ENCODE data around the gene CPA4. TPM values are rescaled to one million over a fixed set of nuclear protein-coding genes. Genes with fewer than 3 reads are reported as not detected.

Gene CPA4
- total RNA-seq, 1 donor, result 28.2 TPM

DNA sequence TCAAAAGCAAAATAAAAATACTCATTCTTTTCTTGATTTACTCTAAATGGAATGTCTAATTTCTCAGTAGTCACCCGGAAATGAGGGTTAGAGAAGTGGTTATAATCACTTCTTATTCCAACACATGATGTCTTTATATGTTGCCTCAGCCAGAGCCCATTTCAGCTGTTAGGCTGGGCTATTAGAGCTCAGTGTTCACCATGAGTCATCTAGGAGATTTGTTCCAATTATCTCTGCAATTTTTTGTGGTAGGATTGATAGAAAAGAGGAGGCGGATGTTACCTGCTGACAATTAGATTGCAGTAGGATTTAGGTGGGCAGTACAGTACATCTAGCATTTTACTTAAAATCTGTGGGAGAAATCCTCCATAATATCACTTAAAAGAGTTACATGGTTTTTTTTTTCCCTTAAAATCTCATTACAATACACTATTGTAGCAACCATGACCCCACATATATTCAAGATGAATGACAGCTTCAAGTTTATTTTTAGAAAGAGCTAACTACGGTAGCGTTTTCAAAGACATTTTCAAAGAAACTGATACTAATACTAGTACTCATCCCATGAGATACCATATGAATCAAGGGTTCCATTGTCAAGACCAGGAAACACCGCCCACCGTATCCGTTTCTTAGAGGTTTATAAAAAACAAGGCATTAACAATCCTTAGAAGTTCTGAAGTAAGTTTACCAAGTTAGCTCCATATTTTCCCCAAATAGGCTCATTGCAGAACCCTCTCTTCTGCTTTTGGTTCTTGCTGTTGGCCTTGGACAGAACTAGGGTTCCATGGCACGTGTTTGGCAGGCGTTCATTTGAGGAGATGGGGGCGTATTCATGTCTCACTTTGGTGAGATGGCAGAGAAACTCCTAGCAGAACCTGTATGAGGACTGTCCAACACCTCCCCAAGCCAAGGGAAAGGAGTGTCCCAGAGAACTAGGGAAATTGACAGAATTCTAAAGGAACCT is 15.9 kb upstream of the CPA4 start:
- Histone ChIP-seq H3K9me3 (ENCODE audit: low read depth, low read length) (no peaks in the 10 kb centered on the region), H3K27me3 (ENCODE audit: insufficient read depth, low read length) (no peaks in the 10 kb centered on the region), H3K4me1 (ENCODE audit: insufficient read depth, low read length) (peaks cover 63% of the 10 kb centered on the region), H3K27ac (ENCODE audit: low read depth, low read length) (no peak overlapping the region), H3K4me2 (ENCODE audit: insufficient read depth, low read length) (no peak overlapping the region), H3K79me2 (ENCODE audit: insufficient read depth, low read length) (no peaks in the 10 kb centered on the region), H3K4me3 (ENCODE audit: insufficient read depth, low read length) (no peak overlapping the region), H3K36me3 (ENCODE audit: insufficient read depth, low read length) (no peaks in the 10 kb centered on the region), H2AFZ (ENCODE audit: low read length) (peak overlapping the region; percentile 7), H4K20me1 (ENCODE audit: insufficient read depth, low read length) (no peaks in the 10 kb centered on the region)
- TF ChIP-seq, protein P1, sequence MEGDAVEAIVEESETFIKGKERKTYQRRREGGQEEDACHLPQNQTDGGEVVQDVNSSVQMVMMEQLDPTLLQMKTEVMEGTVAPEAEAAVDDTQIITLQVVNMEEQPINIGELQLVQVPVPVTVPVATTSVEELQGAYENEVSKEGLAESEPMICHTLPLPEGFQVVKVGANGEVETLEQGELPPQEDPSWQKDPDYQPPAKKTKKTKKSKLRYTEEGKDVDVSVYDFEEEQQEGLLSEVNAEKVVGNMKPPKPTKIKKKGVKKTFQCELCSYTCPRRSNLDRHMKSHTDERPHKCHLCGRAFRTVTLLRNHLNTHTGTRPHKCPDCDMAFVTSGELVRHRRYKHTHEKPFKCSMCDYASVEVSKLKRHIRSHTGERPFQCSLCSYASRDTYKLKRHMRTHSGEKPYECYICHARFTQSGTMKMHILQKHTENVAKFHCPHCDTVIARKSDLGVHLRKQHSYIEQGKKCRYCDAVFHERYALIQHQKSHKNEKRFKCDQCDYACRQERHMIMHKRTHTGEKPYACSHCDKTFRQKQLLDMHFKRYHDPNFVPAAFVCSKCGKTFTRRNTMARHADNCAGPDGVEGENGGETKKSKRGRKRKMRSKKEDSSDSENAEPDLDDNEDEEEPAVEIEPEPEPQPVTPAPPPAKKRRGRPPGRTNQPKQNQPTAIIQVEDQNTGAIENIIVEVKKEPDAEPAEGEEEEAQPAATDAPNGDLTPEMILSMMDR (IDR thresholded peaks at IDR 0.05; ENCODE audit: extremely low read depth, low read depth, low read length), result no peak
- peak; percentile 95 for DNase-seq (ENCODE audit: insufficient read length, low spot score, missing footprints)

DNA sequence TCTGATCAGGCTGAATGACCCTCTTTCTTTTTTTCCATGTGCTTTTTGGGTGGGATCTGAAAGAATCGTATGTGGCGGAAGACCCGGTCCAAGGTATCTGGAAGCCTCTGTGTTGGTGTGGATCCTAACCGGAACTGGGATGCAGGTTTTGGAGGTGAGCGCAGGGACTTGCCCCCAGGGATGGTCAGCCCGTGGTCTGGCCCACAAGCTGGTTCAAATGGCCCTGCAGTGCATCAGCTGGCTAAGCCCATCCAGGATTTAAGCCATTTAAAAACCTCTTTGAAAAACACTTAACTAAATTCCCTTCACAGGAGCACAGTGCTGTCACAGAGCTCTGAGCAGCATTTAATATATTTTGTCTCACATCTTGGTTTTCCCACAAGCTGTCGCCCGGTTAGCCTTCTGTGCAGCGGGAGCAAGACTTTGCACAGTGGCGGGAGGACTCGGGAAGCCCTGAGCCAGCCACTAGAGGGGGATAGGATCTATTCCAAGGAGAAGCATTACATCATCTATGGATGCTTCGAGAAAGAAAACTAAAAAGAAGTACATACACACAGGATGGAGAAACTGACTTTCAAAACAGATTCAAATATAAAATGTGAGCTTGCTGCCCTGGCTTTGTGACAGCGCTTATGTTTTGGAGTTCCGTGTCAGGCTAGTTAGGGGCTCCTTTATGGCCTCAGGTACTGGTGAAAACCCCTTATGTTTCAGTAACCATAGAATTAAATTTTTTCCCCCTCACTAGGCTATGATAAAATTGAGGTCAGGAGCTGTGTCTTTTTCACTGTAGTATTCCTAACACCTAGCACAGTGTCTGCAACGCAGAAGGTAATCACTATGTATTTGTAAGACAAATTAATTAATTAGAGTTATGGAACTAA is 15.0 kb upstream of the CPA4 start:
- Histone ChIP-seq H3K79me2 (ENCODE audit: insufficient read depth, low read length) (no peaks in the 10 kb centered on the region), H3K4me2 (ENCODE audit: insufficient read depth, low read length) (peak overlapping the region; percentile 23), H3K27ac (ENCODE audit: low read depth, low read length) (peak overlapping the region; percentile 31), H3K27me3 (ENCODE audit: insufficient read depth, low read length) (no peaks in the 10 kb centered on the region), H3K9me3 (ENCODE audit: low read depth, low read length) (no peaks in the 10 kb centered on the region), H2AFZ (ENCODE audit: low read length) (peak overlapping the region; percentile 39), H4K20me1 (ENCODE audit: insufficient read depth, low read length) (no peaks in the 10 kb centered on the region), H3K36me3 (ENCODE audit: insufficient read depth, low read length) (no peaks in the 10 kb centered on the region), H3K4me1 (ENCODE audit: insufficient read depth, low read length) (peaks cover 58% of the 10 kb centered on the region), H3K4me3 (ENCODE audit: insufficient read depth, low read length) (no peak overlapping the region)
- DNase-seq (ENCODE audit: insufficient read length, low spot score, missing footprints), result no peak
- TF ChIP-seq, protein P1 (IDR thresholded peaks at IDR 0.05; ENCODE audit: extremely low read depth, low read depth, low read length), result peak; percentile 72

DNA sequence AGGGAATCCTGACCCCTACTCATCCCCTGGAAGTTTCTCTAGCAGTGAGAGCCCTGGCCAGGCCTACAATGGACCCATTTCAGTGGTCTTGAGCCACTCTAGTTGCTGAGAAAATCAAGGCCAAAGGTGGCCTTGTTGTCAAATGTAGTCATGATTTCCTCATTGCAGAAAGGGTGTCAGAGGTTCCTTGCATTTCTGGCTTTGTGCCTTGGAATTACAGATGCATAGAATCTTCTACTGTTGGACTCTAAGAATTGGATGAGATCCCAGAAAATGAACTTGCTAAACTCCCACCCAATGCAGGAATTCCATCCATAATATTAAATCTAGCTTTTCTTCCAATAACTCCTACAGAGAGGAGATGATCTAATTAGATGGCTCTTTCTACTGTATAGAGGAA is 14.1 kb upstream of the CPA4 start:
- Histone ChIP-seq H3K4me3 (ENCODE audit: insufficient read depth, low read length) (no peak overlapping the region), H3K27me3 (ENCODE audit: insufficient read depth, low read length) (no peaks in the 10 kb centered on the region), H4K20me1 (ENCODE audit: insufficient read depth, low read length) (no peaks in the 10 kb centered on the region), H3K36me3 (ENCODE audit: insufficient read depth, low read length) (no peaks in the 10 kb centered on the region), H3K9me3 (ENCODE audit: low read depth, low read length) (no peaks in the 10 kb centered on the region), H3K27ac (ENCODE audit: low read depth, low read length) (peak overlapping the region; percentile 31), H2AFZ (ENCODE audit: low read length) (no peak overlapping the region), H3K4me1 (ENCODE audit: insufficient read depth, low read length) (peaks cover 52% of the 10 kb centered on the region), H3K4me2 (ENCODE audit: insufficient read depth, low read length) (no peak overlapping the region), H3K79me2 (ENCODE audit: insufficient read depth, low read length) (no peaks in the 10 kb centered on the region)
- TF ChIP-seq, protein P1 (IDR thresholded peaks at IDR 0.05; ENCODE audit: extremely low read depth, low read depth, low read length), result no peak
- DNase-seq (ENCODE audit: insufficient read length, low spot score, missing footprints), result no peak
